IMR-90 (cell line): Measurements from ENCODE around the gene MTR. TPM values are rescaled to one million over a fixed set of nuclear protein-coding genes. Genes with fewer than 3 reads are reported as not detected.

ENCODE experiments used
- ATAC-seq: fragments of 200-7000 bp; cut with Tn5 transposase; 2 replicates; pipeline ENCODE4 v1.9.1; 2020; ENCODE audit warnings: low read depth, mild to moderate bottlenecking, moderate library complexity
- BruUV-seq: library from RNA; stranded (reverse); fragments of 400-500 nt; replicated peaks from 2 replicates; lab custom pipeline; 2021; lab: Mats Ljungman, UMichigan
- CTCF ChIA-PET: fragments of 300-600 bp; formaldehyde crosslinking; extraction: SDS; loops from one replicate; lab custom pipeline; 2021; ENCODE audit warnings: antibody characterized with exemption; lab: Yijun Ruan, JAX
- POLR2A ChIA-PET: fragments of 300-600 bp; sonication (Branson Sonifier 250); formaldehyde crosslinking; loops from one replicate; lab custom pipeline; 2022; ENCODE audit warnings: antibody characterized with exemption; ENCODE audit not compliant: unreplicated experiment; lab: Charles Lee
- DNase-seq: peaks from one replicate; pipeline ENCODE4 v3.0.0; 2013
- H2AFZ ChIP-seq: replicated peaks from 2 replicates; pipeline ENCODE3; 2013; ENCODE audit warnings: low read length, mild to moderate bottlenecking; ENCODE audit not compliant: poor library complexity
- H2AK5ac ChIP-seq: 2 replicates; pipeline ENCODE4 v1.6.1; 2013; ENCODE audit warnings: low read depth, low read length, inconsistent platforms
- H2AK9ac ChIP-seq: replicated peaks from 2 replicates; pipeline ENCODE3; 2013; ENCODE audit warnings: mild to moderate bottlenecking, low read depth, low read length, moderate library complexity; ENCODE audit not compliant: poor library complexity
- H2BK120ac ChIP-seq: 2 replicates; pipeline ENCODE4 v1.6.1; 2013; ENCODE audit warnings: low read depth, low read length, inconsistent platforms
- H2BK15ac ChIP-seq: 3 replicates; pipeline ENCODE4 v1.6.1; 2013; ENCODE audit warnings: low read depth, low read length, inconsistent platforms
- H2BK20ac ChIP-seq: 2 replicates; pipeline ENCODE4 v1.6.1; 2013; ENCODE audit warnings: low read depth, mild to moderate bottlenecking, inconsistent platforms, low read length, moderate library complexity
- H2BK5ac ChIP-seq: 2 replicates; pipeline ENCODE4 v1.6.1; 2013; ENCODE audit warnings: mild to moderate bottlenecking, low read depth, low read length, inconsistent platforms; ENCODE audit not compliant: poor library complexity, severe bottlenecking
- H3K14ac ChIP-seq: replicated peaks from 2 replicates; pipeline ENCODE4 v1.6.1; 2013; ENCODE audit warnings: low read depth, low read length, inconsistent platforms
- H3K18ac ChIP-seq: 2 replicates; pipeline ENCODE4 v1.6.1; 2013; ENCODE audit warnings: low read depth, low read length, control low read depth
- H3K23ac ChIP-seq: 2 replicates; pipeline ENCODE4 v1.6.1; 2013; ENCODE audit warnings: low read depth, low read length, inconsistent platforms
- H3K27ac ChIP-seq: 2 replicates; pipeline ENCODE4 v1.5.1; 2013; ENCODE audit warnings: mild to moderate bottlenecking, control low read depth, low read length; ENCODE audit not compliant: insufficient read depth
- H3K27me3 ChIP-seq: 2 replicates; pipeline ENCODE4 v1.6.1; 2013; ENCODE audit warnings: low read length; ENCODE audit not compliant: control insufficient read depth, insufficient read depth
- H3K36me3 ChIP-seq: 2 replicates; pipeline ENCODE4 v1.6.1; 2013; ENCODE audit warnings: low read length, mixed read lengths; ENCODE audit not compliant: control insufficient read depth, insufficient read depth
- H3K4ac ChIP-seq: 2 replicates; pipeline ENCODE4 v1.6.1; 2013; ENCODE audit warnings: low read depth, low read length, inconsistent platforms
- H3K4me1 ChIP-seq: 2 replicates; pipeline ENCODE4 v1.6.1; 2013; ENCODE audit warnings: low read length, mixed read lengths; ENCODE audit not compliant: control insufficient read depth, insufficient read depth
- H3K4me2 ChIP-seq: 2 replicates; pipeline ENCODE4 v1.6.1; 2013; ENCODE audit warnings: low read depth, mild to moderate bottlenecking, control low read depth, low read length, moderate library complexity
- H3K4me3 ChIP-seq: 2 replicates; pipeline ENCODE4 v1.5.1; 2013; ENCODE audit warnings: low read depth, mild to moderate bottlenecking, control low read depth, low read length, moderate library complexity; ENCODE audit not compliant: insufficient read depth
- H3K56ac ChIP-seq: 2 replicates; pipeline ENCODE4 v1.6.1; 2013; ENCODE audit warnings: low read length, inconsistent platforms; ENCODE audit not compliant: insufficient read depth; ENCODE audit errors: extremely low read depth
- H3K79me1 ChIP-seq, 2 experiments: 2 replicates each; pipeline ENCODE4 v1.6.1; 2013; ENCODE audit warnings: low read length in 2 of 2, inconsistent platforms in 1 of 2, low read depth in 1 of 2
- H3K9ac ChIP-seq: 2 replicates; pipeline ENCODE4 v1.6.1; 2013; ENCODE audit warnings: low read depth, low read length, control low read depth
- H3K9me1 ChIP-seq: 2 replicates; pipeline ENCODE4 v1.6.1; 2013; ENCODE audit warnings: low read length, inconsistent platforms; ENCODE audit not compliant: insufficient read depth
- H3K9me3 ChIP-seq: 2 replicates; pipeline ENCODE4 v1.6.1; 2013; ENCODE audit warnings: low read length; ENCODE audit not compliant: control insufficient read depth, insufficient read depth
- H4K20me1 ChIP-seq: 2 replicates; pipeline ENCODE4 v1.6.1; 2013; ENCODE audit warnings: low read length, inconsistent platforms; ENCODE audit not compliant: insufficient read depth
- H4K5ac ChIP-seq: 2 replicates; pipeline ENCODE4 v1.6.1; 2013; ENCODE audit warnings: mild to moderate bottlenecking, low read depth, low read length, control low read depth
- H4K8ac ChIP-seq, 2 experiments: 2 replicates each; pipeline ENCODE4 v1.6.1; 2013; ENCODE audit warnings: low read depth in 2 of 2, low read length in 2 of 2, control low read depth in 1 of 2, inconsistent platforms in 1 of 2
- H4K91ac ChIP-seq: 2 replicates; pipeline ENCODE4 v1.6.1; 2013; ENCODE audit warnings: low read depth, low read length, inconsistent platforms; ENCODE audit not compliant: insufficient read depth
- MAFK ChIP-seq: IDR thresholded peaks from 2 replicates; pipeline ENCODE4 v1.6.1; 2012; ENCODE audit warnings: low read depth, low read length, improper control_type of control experiment
- MAZ ChIP-seq: IDR thresholded peaks from 2 replicates; pipeline ENCODE4 v1.6.1; 2012; ENCODE audit warnings: low read depth, mild to moderate bottlenecking, low read length, improper control_type of control experiment, moderate library complexity, borderline replicate concordance
- NFE2L2 ChIP-seq: fragments of 150-350 bp; IDR thresholded peaks from 2 replicates; pipeline ENCODE4 v1.6.1; 2016; ENCODE audit warnings: low read depth, mild to moderate bottlenecking, low read length
- POLR2A ChIP-seq: IDR thresholded peaks from 2 replicates; pipeline ENCODE4 v1.6.1; 2012; ENCODE audit warnings: mild to moderate bottlenecking, low read depth, low read length
- RCOR1 ChIP-seq: IDR thresholded peaks from 2 replicates; pipeline ENCODE4 v1.6.1; 2012; ENCODE audit warnings: mild to moderate bottlenecking, low read length, improper control_type of control experiment; ENCODE audit not compliant: insufficient replicate concordance
- USF2 ChIP-seq: fragments of 150-350 bp; IDR thresholded peaks from 2 replicates; pipeline ENCODE4 v1.6.1; 2017; ENCODE audit warnings: mild to moderate bottlenecking, antibody characterized with exemption, low read length, low read depth
- WGBS, 2 experiments: methylation state at CpG; one replicate each; pipeline versions ENCODE4 v1.1.5 to v1.1.7; 2013; ENCODE audit warnings: missing lambda C conversion rate in 2 of 2; ENCODE audit not compliant: insufficient read length in 1 of 2; ENCODE audit errors: extremely low coverage in 2 of 2; 5-methylcytosine and 5-hydroxymethylcytosine counted together
- dilution Hi-C: fragments of 300-500 bp; cut with HindIII; formaldehyde crosslinking; loops from one replicate; pipeline ENCODE4 v1.14.3; 2018; ENCODE audit warnings: low sequenced_read_pairs; ENCODE audit not compliant: unreplicated experiment
- in situ Hi-C: fragments of 300-500 bp; cut with MboI; formaldehyde crosslinking; loops from 3 replicates; pipeline ENCODE4 v1.14.3; 2019; ENCODE audit warnings: low sequenced_read_pairs, inconsistent platforms, mixed read lengths
- intact Hi-C: fragments of 100-400 bp; cut with micrococcal nuclease; formaldehyde crosslinking; loops from 2 replicates; pipeline ENCODE4 v1.10.0; 2022
- polyA plus RNA-seq, 3 experiments: library from polyadenylated mRNA; depleted of rRNA; stranded (reverse); fragments of >200 nt; gene quantifications; 2 replicates each; pipeline ENCODE4 v1.2.3, GENCODE V29; 2012; ENCODE audit warnings: low replicate concordance in 1 of 3
- total RNA-seq: library from RNA; depleted of rRNA; stranded (reverse); fragments of >200 nt; gene quantifications from 2 replicates; pipeline ENCODE4 v1.2.3, GENCODE V29; 2012

The MTR gene
- total and polyA plus RNA-seq, 2 of the 4 experiments (the other 2 are of a cell fraction) = 7.7 to 31.0 TPM

- BruUV-seq = no TSS peak
- dilution Hi-C loops (no loop called here), intact Hi-C loops (no loop called here), in situ Hi-C loops (no loop called here)
- CTCF ChIA-PET = no interaction called here
- Histone ChIP-seq H4K91ac (no peak overlapping the region), H3K23ac (no peak overlapping the region), H2BK5ac (no peak overlapping the region), H3K4me1 (no peaks in the 10 kb centered on the region), H3K9me3 (no peaks in the 10 kb centered on the region), H2AK5ac (no peak overlapping the region), H3K4ac (no peak overlapping the region), H3K9ac (no peak overlapping the region), H3K14ac (no peak overlapping the region), H4K5ac (no peak overlapping the region), H3K56ac (no peak overlapping the region), H3K4me3 (no peak overlapping the region), H2BK120ac (no peak overlapping the region), H3K79me1 (no peaks in the 10 kb centered on the region), H3K4me2 (no peak overlapping the region), H3K18ac (no peak overlapping the region), H4K20me1 (no peaks in the 10 kb centered on the region), H3K27me3 (no peaks in the 10 kb centered on the region), H3K9me1 (no peaks in the 10 kb centered on the region; the same call in 1 of the 2 replicates), H2AFZ (no peak overlapping the region), H2BK15ac (no peak overlapping the region), H4K8ac (no peak overlapping the region), H2BK20ac (no peak overlapping the region), H3K27ac (no peak overlapping the region), H2AK9ac (no peak overlapping the region), H3K36me3 (peaks cover 20% of the 10 kb centered on the region)
- WGBS, 2 experiments = no CpG with 5 or more reads among the region's 4 CpGs
- DNase-seq = no peak
- POLR2A ChIA-PET = no interaction called here
- no peak for ATAC-seq
- TF ChIP-seq USF2 (no peak), MAFK (no peak), NFE2L2 (no peak), RCOR1 (no peak), POLR2A (no peak), MAZ (no peak)
These were observed 87.6 kb downstream of the MTR start for GRCh38 chr1:236882678-236883077.
